HepG2 (cell line): ENCODE measurements around the gene CDA. TPM values are rescaled to one million over a fixed set of nuclear protein-coding genes. Genes with fewer than 3 reads are reported as not detected.

Source experiments
- KDM2A ChIP-seq: sonication (generic); formaldehyde crosslinking; IDR thresholded peaks from 2 replicates; pipeline ENCODE4 v1.4.0; 2020; ENCODE audit warnings: low read depth, missing genetic modification reagents, borderline replicate concordance
- KLF11 ChIP-seq: IDR thresholded peaks from 2 replicates; pipeline ENCODE4 v1.6.1; 2016; ENCODE audit warnings: missing compliant biosample characterization
- MIXL1 ChIP-seq: IDR thresholded peaks from 2 replicates; pipeline ENCODE4 v1.6.1; 2016
- NCOA2 ChIP-seq: sonication (generic); formaldehyde crosslinking; IDR thresholded peaks from 2 replicates; pipeline ENCODE4 v1.8.0; 2022; ENCODE audit warnings: inconsistent platforms
- SMAD3 ChIP-seq: sonication (generic); formaldehyde crosslinking; IDR thresholded peaks from 2 replicates; pipeline ENCODE4 v1.4.0; 2020; ENCODE audit warnings: missing genetic modification reagents
- SNAPC2 ChIP-seq: sonication (generic); formaldehyde crosslinking; IDR thresholded peaks from 2 replicates; pipeline ENCODE4 v1.8.1; 2022; ENCODE audit warnings: mild to moderate bottlenecking, missing genetic modification reagents
- THAP11 ChIP-seq: IDR thresholded peaks from 2 replicates; pipeline ENCODE4 v1.6.1; 2016; ENCODE audit warnings: missing biosample characterization, missing genetic modification reagents
- ZKSCAN8 ChIP-seq: IDR thresholded peaks from 2 replicates; pipeline ENCODE4 v1.6.1; 2016; ENCODE audit warnings: borderline replicate concordance, missing genetic modification reagents, missing compliant biosample characterization
- ZNF607 ChIP-seq: sonication (generic); formaldehyde crosslinking; IDR thresholded peaks from 2 replicates; pipeline ENCODE4 v1.5.1; 2020; ENCODE audit warnings: missing genetic modification reagents, mild to moderate bottlenecking, borderline replicate concordance
- polyA plus RNA-seq, 8 experiments: library from polyadenylated mRNA; depleted of rRNA in 3 of 8; stranded (reverse) in 7 of 8; unstranded in 1 of 8; fragments of >200 nt; fragmentation: Illumina TruSeq in 4 of 8; extraction: Trizol in 4 of 8; gene quantifications; 2 replicates each; pipeline versions ENCODE4 v1.2.1 to v1.2.3, GENCODE V29; 2011 to 2016; ENCODE audit warnings: low read depth in 4 of 8, missing spikeins in 1 of 8, mixed read lengths in 1 of 8; ENCODE audit not compliant: insufficient read depth in 1 of 8
- total RNA-seq, 5 experiments: library from RNA; depleted of rRNA; stranded (reverse); fragments of >200 nt; fragmentation: Illumina TruSeq; extraction: Trizol; gene quantifications; 2 replicates each; pipeline ENCODE4 v1.2.3, GENCODE V29; 2016; ENCODE audit warnings: low read depth in 1 of 5
- TF ChIP-seq, protein P1 (sequence below): IDR thresholded peaks from 2 replicates; pipeline ENCODE4 v1.6.1; 2018; ENCODE audit warnings: missing genetic modification reagents, mild to moderate bottlenecking, missing compliant biosample characterization
- TF ChIP-seq, protein P2 (sequence below): sonication (generic); formaldehyde crosslinking; IDR thresholded peaks from 2 replicates; pipeline ENCODE4 v1.4.0; 2020; ENCODE audit warnings: missing genetic modification reagents
- TF ChIP-seq, protein P3 (sequence below): IDR thresholded peaks from 2 replicates; pipeline ENCODE4 v1.4.0; 2020; ENCODE audit warnings: mild to moderate bottlenecking, missing genetic modification reagents
- TF ChIP-seq, protein P4 (sequence below): sonication (generic); formaldehyde crosslinking; IDR thresholded peaks from 2 replicates; pipeline ENCODE4 v1.4.0; 2020; ENCODE audit warnings: mild to moderate bottlenecking, missing genetic modification reagents, borderline replicate concordance
- TF ChIP-seq, protein P5 (sequence below): sonication (generic); formaldehyde crosslinking; IDR thresholded peaks from 2 replicates; pipeline ENCODE4 v1.8.0; 2022; ENCODE audit warnings: low read depth, missing genetic modification reagents

The CDA gene
- total and polyA plus RNA-seq, 2 of the 13 experiments (the other 11 are each of a cell fraction or from before 2014, with no cell fraction given) = 0.66 to 2.1 TPM

DNA sequence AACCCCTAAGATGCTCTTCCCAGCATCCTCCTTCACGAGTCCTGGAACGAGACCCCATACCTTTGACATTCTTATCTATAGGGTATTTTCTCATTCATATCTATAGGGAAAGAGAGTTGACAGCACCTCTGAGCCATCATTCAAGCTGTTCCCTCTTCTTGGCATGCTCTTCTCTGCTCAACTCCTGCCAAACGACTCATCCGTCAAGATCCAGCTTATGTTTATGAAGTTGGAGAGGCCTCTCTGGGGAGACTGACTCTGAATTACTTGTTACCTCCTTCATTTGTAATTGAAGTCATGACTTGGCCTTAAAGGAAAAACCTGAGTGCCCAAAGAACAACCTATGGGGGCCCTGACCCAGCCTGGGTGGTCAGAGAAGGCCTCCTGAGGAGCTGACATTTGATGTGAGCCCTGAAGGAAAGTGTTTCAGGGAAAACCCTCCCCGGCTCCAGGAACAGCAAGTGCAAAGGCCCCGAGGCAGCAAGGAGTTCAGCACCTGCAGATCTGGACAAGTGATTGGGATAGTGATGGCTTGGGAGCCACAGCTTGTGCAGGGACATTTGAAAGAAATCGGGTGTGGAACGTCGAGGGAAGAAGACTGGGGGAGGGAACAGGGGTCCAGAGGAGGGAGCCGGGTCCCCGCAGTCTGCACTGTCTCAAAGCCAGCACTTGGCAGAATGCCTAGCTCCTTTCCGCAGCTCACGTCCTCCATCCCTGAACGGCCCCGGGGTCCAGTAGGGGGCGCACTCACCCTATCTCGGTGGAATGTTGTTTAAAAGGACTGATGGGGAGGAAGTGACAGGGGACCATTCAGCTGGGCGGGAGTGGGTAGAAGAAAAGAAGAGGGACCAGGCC, 14.0 kb upstream of the CDA start (continued):
- TF ChIP-seq, protein P1, sequence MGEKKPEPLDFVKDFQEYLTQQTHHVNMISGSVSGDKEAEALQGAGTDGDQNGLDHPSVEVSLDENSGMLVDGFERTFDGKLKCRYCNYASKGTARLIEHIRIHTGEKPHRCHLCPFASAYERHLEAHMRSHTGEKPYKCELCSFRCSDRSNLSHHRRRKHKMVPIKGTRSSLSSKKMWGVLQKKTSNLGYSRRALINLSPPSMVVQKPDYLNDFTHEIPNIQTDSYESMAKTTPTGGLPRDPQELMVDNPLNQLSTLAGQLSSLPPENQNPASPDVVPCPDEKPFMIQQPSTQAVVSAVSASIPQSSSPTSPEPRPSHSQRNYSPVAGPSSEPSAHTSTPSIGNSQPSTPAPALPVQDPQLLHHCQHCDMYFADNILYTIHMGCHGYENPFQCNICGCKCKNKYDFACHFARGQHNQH (CRISPR knock-in tag) = no peak
- TF ChIP-seq, protein P2, sequence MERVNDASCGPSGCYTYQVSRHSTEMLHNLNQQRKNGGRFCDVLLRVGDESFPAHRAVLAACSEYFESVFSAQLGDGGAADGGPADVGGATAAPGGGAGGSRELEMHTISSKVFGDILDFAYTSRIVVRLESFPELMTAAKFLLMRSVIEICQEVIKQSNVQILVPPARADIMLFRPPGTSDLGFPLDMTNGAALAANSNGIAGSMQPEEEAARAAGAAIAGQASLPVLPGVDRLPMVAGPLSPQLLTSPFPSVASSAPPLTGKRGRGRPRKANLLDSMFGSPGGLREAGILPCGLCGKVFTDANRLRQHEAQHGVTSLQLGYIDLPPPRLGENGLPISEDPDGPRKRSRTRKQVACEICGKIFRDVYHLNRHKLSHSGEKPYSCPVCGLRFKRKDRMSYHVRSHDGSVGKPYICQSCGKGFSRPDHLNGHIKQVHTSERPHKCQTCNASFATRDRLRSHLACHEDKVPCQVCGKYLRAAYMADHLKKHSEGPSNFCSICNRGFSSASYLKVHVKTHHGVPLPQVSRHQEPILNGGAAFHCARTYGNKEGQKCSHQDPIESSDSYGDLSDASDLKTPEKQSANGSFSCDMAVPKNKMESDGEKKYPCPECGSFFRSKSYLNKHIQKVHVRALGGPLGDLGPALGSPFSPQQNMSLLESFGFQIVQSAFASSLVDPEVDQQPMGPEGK = 0 out of 2 replicates have a peak, but pooled peaks have one; percentile 46
- TF ChIP-seq MIXL1 (CRISPR knock-in tag) (peak; percentile 59; the same call in 1 of the 2 replicates), SNAPC2 (CRISPR knock-in tag) (0 out of 2 replicates have a peak, but pooled peaks have one; percentile 22), ZNF607 (CRISPR knock-in tag) (no peak), KLF11 (CRISPR knock-in tag) (peak; percentile 72; the same call in 1 of the 2 replicates), NCOA2 (CRISPR knock-in tag) (0 out of 2 replicates have a peak, but pooled peaks have one; percentile 16), KDM2A (CRISPR knock-in tag) (peak; percentile 70; the same call in 1 of the 2 replicates), SMAD3 (CRISPR knock-in tag) (0 out of 2 replicates have a peak, but pooled peaks have one; percentile 27), THAP11 (peak; percentile 17; the same call in 1 of the 2 replicates), ZKSCAN8 (CRISPR knock-in tag) (0 out of 2 replicates have a peak, but pooled peaks have one; percentile 27)
- TF ChIP-seq, protein P3, sequence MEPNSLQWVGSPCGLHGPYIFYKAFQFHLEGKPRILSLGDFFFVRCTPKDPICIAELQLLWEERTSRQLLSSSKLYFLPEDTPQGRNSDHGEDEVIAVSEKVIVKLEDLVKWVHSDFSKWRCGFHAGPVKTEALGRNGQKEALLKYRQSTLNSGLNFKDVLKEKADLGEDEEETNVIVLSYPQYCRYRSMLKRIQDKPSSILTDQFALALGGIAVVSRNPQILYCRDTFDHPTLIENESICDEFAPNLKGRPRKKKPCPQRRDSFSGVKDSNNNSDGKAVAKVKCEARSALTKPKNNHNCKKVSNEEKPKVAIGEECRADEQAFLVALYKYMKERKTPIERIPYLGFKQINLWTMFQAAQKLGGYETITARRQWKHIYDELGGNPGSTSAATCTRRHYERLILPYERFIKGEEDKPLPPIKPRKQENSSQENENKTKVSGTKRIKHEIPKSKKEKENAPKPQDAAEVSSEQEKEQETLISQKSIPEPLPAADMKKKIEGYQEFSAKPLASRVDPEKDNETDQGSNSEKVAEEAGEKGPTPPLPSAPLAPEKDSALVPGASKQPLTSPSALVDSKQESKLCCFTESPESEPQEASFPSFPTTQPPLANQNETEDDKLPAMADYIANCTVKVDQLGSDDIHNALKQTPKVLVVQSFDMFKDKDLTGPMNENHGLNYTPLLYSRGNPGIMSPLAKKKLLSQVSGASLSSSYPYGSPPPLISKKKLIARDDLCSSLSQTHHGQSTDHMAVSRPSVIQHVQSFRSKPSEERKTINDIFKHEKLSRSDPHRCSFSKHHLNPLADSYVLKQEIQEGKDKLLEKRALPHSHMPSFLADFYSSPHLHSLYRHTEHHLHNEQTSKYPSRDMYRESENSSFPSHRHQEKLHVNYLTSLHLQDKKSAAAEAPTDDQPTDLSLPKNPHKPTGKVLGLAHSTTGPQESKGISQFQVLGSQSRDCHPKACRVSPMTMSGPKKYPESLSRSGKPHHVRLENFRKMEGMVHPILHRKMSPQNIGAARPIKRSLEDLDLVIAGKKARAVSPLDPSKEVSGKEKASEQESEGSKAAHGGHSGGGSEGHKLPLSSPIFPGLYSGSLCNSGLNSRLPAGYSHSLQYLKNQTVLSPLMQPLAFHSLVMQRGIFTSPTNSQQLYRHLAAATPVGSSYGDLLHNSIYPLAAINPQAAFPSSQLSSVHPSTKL (CRISPR knock-in tag) = peak; percentile 41
- TF ChIP-seq, protein P4, sequence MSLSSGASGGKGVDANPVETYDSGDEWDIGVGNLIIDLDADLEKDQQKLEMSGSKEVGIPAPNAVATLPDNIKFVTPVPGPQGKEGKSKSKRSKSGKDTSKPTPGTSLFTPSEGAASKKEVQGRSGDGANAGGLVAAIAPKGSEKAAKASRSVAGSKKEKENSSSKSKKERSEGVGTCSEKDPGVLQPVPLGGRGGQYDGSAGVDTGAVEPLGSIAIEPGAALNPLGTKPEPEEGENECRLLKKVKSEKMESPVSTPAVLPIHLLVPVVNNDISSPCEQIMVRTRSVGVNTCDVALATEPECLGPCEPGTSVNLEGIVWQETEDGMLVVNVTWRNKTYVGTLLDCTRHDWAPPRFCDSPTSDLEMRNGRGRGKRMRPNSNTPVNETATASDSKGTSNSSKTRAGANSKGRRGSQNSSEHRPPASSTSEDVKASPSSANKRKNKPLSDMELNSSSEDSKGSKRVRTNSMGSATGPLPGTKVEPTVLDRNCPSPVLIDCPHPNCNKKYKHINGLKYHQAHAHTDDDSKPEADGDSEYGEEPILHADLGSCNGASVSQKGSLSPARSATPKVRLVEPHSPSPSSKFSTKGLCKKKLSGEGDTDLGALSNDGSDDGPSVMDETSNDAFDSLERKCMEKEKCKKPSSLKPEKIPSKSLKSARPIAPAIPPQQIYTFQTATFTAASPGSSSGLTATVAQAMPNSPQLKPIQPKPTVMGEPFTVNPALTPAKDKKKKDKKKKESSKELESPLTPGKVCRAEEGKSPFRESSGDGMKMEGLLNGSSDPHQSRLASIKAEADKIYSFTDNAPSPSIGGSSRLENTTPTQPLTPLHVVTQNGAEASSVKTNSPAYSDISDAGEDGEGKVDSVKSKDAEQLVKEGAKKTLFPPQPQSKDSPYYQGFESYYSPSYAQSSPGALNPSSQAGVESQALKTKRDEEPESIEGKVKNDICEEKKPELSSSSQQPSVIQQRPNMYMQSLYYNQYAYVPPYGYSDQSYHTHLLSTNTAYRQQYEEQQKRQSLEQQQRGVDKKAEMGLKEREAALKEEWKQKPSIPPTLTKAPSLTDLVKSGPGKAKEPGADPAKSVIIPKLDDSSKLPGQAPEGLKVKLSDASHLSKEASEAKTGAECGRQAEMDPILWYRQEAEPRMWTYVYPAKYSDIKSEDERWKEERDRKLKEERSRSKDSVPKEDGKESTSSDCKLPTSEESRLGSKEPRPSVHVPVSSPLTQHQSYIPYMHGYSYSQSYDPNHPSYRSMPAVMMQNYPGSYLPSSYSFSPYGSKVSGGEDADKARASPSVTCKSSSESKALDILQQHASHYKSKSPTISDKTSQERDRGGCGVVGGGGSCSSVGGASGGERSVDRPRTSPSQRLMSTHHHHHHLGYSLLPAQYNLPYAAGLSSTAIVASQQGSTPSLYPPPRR (CRISPR knock-in tag) = 0 out of 2 replicates have a peak, but pooled peaks have one; percentile 34
- TF ChIP-seq, protein P5, sequence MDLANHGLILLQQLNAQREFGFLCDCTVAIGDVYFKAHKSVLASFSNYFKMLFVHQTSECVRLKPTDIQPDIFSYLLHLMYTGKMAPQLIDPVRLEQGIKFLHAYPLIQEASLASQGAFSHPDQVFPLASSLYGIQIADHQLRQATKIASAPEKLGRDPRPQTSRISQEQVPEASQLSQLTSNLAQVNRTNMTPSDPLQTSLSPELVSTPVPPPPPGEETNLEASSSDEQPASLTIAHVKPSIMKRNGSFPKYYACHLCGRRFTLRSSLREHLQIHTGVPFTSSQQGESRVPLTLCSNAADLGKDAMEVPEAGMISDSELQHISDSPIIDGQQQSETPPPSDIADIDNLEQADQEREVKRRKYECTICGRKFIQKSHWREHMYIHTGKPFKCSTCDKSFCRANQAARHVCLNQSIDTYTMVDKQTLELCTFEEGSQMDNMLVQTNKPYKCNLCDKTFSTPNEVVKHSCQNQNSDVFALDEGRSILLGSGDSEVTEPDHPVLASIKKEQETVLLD = no peak
